Mucosa of descending colon (tissue), 3 donors: ENCODE data around the gene CNGA3. TPM values are rescaled to one million over a fixed set of nuclear protein-coding genes. Genes with fewer than 3 reads are reported as not detected.

ENCODE experiments used
- ATAC-seq: fragments of 200-7000 bp; cut with Tn5 transposase; one replicate; pipeline ENCODE4 v1.9.1; 2020; ENCODE audit warnings: mild to moderate bottlenecking, moderate library complexity
- DNase-seq, 3 donors: peaks; one replicate each; pipeline ENCODE4 v3.0.0-alpha.2; 2020
- H3K36me3 ChIP-seq: fragments of 200-600 bp; one replicate; pipeline ENCODE4 v1.8.0; 2021; ENCODE audit warnings: low read depth, mild to moderate bottlenecking
- H3K4me1 ChIP-seq: fragments of 200-600 bp; one replicate; pipeline ENCODE4 v1.8.0; 2021; ENCODE audit warnings: low read depth, mild to moderate bottlenecking
- H3K4me3 ChIP-seq: fragments of 200-600 bp; one replicate; pipeline ENCODE4 v1.8.0; 2021; ENCODE audit warnings: mild to moderate bottlenecking
- H3K9me3 ChIP-seq: fragments of 200-600 bp; one replicate; pipeline ENCODE4 v1.8.0; 2021; ENCODE audit warnings: mild to moderate bottlenecking
- CTCF ChIP-seq: fragments of 200-600 bp; IDR thresholded peaks from one replicate; pipeline ENCODE4 v1.8.0; 2022; ENCODE audit warnings: antibody characterized with exemption, mild to moderate bottlenecking
- intact Hi-C, 2 donors: fragments of 100-400 bp; cut with DNase I in 1 of 2; cut with micrococcal nuclease in 1 of 2; formaldehyde crosslinking; loops; one replicate each; pipeline versions ENCODE4 v1.11.0 to v1.11.1; 2022; cut with DNase I, micrococcal nuclease
- total RNA-seq, 3 donors: library from RNA; stranded (reverse); fragmentation: NEBNext Ultra II Directional in 2 of 3; extraction: Animal tissue kit (Norgen Biotek cat#: 25700) in 2 of 3; gene quantifications; one replicate each; pipeline versions ENCODE4 v1.2.1 to v1.2.4, GENCODE V29; 2021 to 2023
- donor health status: DM: no; HTN: no; CAD: no; lungs with moderate emphysema.
- donor health status: DM: no; HTN: no; CAD: no.
- donor health status: DM: no; HTN: yes; CAD: no.

The CNGA3 gene
- total RNA-seq, 3 donors from 2014 or later: 0.20 to 3.4 (median 0.63) TPM

- no peaks in the 10 kb centered on the region for H3K36me3 ChIP-seq
- ATAC-seq (no peak), DNase-seq (no peak)
- no peak overlapping the region for H3K4me3 ChIP-seq
- no peak for TF ChIP-seq CTCF
- no peaks in the 10 kb centered on the region for H3K9me3 ChIP-seq
- intact Hi-C loops: no loop called here
- H3K4me1 ChIP-seq: no peaks in the 10 kb centered on the region
These were observed 35.8 kb downstream of the CNGA3 start for GRCh38 chr2:98382086-98382485.

- Histone ChIP-seq H3K36me3 (no peaks in the 10 kb centered on the region), H3K4me3 (no peak overlapping the region), H3K9me3 (no peaks in the 10 kb centered on the region), H3K4me1 (no peaks in the 10 kb centered on the region)
- intact Hi-C loops: no loop called here
- DNase-seq (no peak), ATAC-seq (no peak)
- TF ChIP-seq CTCF: no peak
These were observed 36.5 kb downstream of the CNGA3 start for GRCh38 chr2:98382739-98383138.

GRCh38 chr2:98383166-98383565 lies 36.9 kb downstream of the CNGA3 start:
- H3K9me3 ChIP-seq: no peaks in the 10 kb centered on the region
- H3K4me3 ChIP-seq: no peak overlapping the region
- no peak for TF ChIP-seq CTCF
- intact Hi-C loops: no loop called here
- no peaks in the 10 kb centered on the region for H3K4me1 ChIP-seq
- no peaks in the 10 kb centered on the region for H3K36me3 ChIP-seq
- DNase-seq (no peak), ATAC-seq (no peak)

GRCh38 chr2:98385050-98385699 lies 38.9 kb downstream of the CNGA3 start:
- intact Hi-C loops: loop anchor here in 1 of 2 donors (5.0 kb wide), 1 partner anchor 578 kb away; no protein-coding TSS in a partner anchor
- Histone ChIP-seq H3K4me3 (no peak overlapping the region), H3K9me3 (no peaks in the 10 kb centered on the region), H3K4me1 (no peaks in the 10 kb centered on the region), H3K36me3 (no peaks in the 10 kb centered on the region)
- DNase-seq (peak; percentile 67 to 87 (median 83)), ATAC-seq (peak; percentile 96)
- TF ChIP-seq CTCF: peak; percentile 73

GRCh38 chr2:98387478-98387877 lies 41.2 kb downstream of the CNGA3 start:
- H3K4me1 ChIP-seq: no peaks in the 10 kb centered on the region
- ATAC-seq (no peak), DNase-seq (no peak)
- H3K4me3 ChIP-seq: no peak overlapping the region
- H3K36me3 ChIP-seq: no peaks in the 10 kb centered on the region
- intact Hi-C loops: loop anchor here in 1 of 2 donors (5.0 kb wide), 1 partner anchor 580 kb away; no protein-coding TSS in a partner anchor
- H3K9me3 ChIP-seq: no peaks in the 10 kb centered on the region
- no peak for TF ChIP-seq CTCF
